ENCODE results near the gene NFIC.

Gene NFIC

DNA sequence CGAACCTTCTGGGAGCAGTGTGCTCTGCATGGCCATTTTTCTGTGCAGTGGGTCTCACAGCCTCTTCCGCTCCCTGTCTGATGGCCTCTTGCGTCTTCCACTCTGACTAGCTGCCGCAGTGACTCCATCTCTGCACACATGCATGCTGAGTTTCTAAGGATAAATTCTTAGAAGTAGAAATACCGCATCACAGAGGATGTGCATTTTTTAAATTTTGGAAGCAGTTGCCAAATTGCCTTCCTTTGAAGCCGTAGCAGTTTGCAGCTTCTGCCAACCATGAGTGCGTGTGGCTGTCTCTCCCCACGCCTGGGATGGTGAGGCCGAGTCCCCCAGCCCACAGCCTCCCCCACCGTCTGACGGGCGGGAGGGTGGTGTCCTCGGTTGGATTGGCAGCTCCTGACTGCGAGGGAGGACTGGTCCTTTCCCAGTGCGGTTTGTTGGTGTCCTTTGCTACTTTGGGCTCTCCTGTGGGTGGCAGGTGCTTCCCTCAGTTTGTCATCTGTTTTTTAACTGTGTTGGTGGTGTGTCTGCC is 149.6 kb downstream of the NFIC start:
- TF ChIP-seq, protein P1, sequence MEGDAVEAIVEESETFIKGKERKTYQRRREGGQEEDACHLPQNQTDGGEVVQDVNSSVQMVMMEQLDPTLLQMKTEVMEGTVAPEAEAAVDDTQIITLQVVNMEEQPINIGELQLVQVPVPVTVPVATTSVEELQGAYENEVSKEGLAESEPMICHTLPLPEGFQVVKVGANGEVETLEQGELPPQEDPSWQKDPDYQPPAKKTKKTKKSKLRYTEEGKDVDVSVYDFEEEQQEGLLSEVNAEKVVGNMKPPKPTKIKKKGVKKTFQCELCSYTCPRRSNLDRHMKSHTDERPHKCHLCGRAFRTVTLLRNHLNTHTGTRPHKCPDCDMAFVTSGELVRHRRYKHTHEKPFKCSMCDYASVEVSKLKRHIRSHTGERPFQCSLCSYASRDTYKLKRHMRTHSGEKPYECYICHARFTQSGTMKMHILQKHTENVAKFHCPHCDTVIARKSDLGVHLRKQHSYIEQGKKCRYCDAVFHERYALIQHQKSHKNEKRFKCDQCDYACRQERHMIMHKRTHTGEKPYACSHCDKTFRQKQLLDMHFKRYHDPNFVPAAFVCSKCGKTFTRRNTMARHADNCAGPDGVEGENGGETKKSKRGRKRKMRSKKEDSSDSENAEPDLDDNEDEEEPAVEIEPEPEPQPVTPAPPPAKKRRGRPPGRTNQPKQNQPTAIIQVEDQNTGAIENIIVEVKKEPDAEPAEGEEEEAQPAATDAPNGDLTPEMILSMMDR (IDR thresholded peaks at IDR 0.05; ENCODE audit: low read depth, low read length, missing control alignments): no peak
- no peak for DNase-seq (ENCODE audit: low read depth)
- H3K4me3 ChIP-seq (ENCODE audit: low read depth, low read length): no peak overlapping the region

DNA sequence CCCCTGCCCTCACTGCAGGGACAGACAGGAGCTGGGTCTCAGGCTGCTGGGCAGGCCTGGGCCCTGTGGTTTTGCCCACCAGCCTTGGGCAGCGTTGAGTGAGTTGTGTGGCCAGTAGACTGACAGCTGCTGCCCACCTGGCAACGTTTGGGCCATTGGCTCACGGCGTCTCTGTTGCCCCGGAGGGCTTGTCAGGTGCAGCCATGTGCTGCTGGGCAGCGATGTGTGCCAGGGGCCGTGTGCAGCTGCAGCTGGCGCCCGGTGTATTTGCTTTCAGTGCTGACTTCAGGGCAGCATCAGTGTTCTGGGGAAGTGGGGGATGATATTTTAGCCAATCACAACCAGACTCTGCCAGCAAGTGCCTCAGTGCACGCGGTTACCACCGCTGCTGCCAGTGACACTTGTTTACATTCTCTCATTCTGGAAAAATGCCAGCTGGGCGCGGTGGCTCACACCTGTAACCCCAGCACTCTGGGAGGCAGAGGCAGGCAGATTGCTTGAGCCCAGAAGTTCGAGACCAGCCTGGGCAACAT is 150.4 kb downstream of the NFIC start:
- no peak for DNase-seq (ENCODE audit: low read depth)
- no peak overlapping the region for H3K4me3 ChIP-seq (ENCODE audit: low read depth, low read length)
- TF ChIP-seq, protein P1 (IDR thresholded peaks at IDR 0.05; ENCODE audit: low read depth, low read length, missing control alignments): no peak

DNA sequence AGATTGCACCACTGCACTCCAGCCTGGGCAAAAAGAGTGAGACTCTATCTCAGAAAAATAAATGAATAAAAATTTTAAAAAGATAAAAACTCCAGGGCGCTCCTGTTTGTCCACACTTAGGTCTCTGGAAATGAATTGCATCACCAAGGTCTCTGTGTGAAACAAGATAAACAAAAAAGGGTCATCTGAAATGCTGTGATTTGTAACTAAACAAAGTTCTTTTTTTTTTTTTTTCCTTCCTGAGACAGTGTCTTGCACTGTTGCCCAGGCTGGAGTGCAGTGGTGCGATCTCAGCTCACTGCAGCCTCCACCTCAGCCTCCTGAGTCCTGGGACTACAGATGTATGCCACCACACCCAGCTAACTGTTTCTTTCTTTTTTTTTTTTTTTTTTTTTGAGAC is 151.3 kb downstream of the NFIC start:
- TF ChIP-seq, protein P1 (IDR thresholded peaks at IDR 0.05; ENCODE audit: low read depth, low read length, missing control alignments): no peak
- no peak overlapping the region for H3K4me3 ChIP-seq (ENCODE audit: low read depth, low read length)
- no peak for DNase-seq (ENCODE audit: low read depth)

DNA sequence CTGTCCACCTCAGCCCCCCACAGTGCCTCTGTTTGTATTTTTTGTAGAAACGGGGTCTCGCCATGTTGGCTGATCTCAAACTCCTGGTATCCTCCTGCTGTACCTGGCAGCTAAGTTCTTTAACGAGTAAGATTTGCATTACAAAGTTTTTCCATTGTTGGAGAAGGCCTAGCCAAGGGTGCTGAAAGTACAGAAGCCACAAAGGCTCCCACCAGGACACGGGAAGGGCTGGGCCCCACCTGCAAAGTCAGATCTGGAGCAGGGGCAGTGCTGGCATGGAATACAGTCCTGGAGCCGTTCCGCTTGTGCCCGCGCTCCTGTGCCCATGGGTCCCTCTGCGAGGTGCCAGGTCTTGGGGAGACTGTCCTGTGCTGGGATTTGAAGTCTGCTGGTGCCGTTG is 151.9 kb downstream of the NFIC start:
- no peak for DNase-seq (ENCODE audit: low read depth)
- TF ChIP-seq, protein P1 (IDR thresholded peaks at IDR 0.05; ENCODE audit: low read depth, low read length, missing control alignments): no peak
- H3K4me3 ChIP-seq (ENCODE audit: low read depth, low read length): no peak overlapping the region

- no peak overlapping the region for H3K4me3 ChIP-seq (ENCODE audit: low read depth, low read length)
- TF ChIP-seq, protein P1 (IDR thresholded peaks at IDR 0.05; ENCODE audit: low read depth, low read length, missing control alignments): no peak
- DNase-seq (ENCODE audit: low read depth): no peak
Observed at GRCh38 chr19:3518659-3519058, 152.3 kb downstream of the NFIC start.
